ENCODE results near the gene CEP63. TPM values are rescaled to one million over a fixed set of nuclear protein-coding genes. Genes with fewer than 3 reads are reported as not detected.

Gene CEP63
- total RNA-seq, 3 donors from 2014 or later, result 31.8 to 38.9 (median 33.1) TPM

- no peak overlapping the region for H3K4me3 ChIP-seq
- intact Hi-C loops (cut with DNase I; ENCODE audit: low total_unique reads), result no loop called here
- no peaks in the 10 kb centered on the region for H3K4me1 ChIP-seq
- no peaks in the 10 kb centered on the region for H3K36me3 ChIP-seq
- H3K9me3 ChIP-seq, result peaks cover 0 to 16% of the 10 kb centered on the region in 2 donors
- TF ChIP-seq POLR2AphosphoS5 (IDR thresholded peaks at IDR 0.05) (no peak), CTCF (IDR thresholded peaks at IDR 0.05) (no peak), POLR2A (IDR thresholded peaks at IDR 0.05) (no peak)
- H3K27ac ChIP-seq, result no peak overlapping the region
- H3K27me3 ChIP-seq, result no peaks in the 10 kb centered on the region
- no peak for DNase-seq (ENCODE audit: low spot score in 2 of 2)
Observed at GRCh38 chr3:134503266-134503665, 17.4 kb downstream of the CEP63 start.

- H3K27ac ChIP-seq, result no peak overlapping the region
- H3K4me3 ChIP-seq, result no peak overlapping the region
- no peaks in the 10 kb centered on the region for H3K27me3 ChIP-seq
- H3K4me1 ChIP-seq, result no peaks in the 10 kb centered on the region
- H3K9me3 ChIP-seq, result peaks cover 0 to 16% of the 10 kb centered on the region in 2 donors
- no peaks in the 10 kb centered on the region for H3K36me3 ChIP-seq
- intact Hi-C loops (cut with DNase I; ENCODE audit: low total_unique reads), result no loop called here
- TF ChIP-seq POLR2AphosphoS5 (IDR thresholded peaks at IDR 0.05) (no peak), CTCF (IDR thresholded peaks at IDR 0.05) (no peak), POLR2A (IDR thresholded peaks at IDR 0.05) (no peak)
- no peak for DNase-seq (ENCODE audit: low spot score in 2 of 2)
Observed at GRCh38 chr3:134504132-134504531, 18.3 kb downstream of the CEP63 start.

GRCh38 chr3:134505485-134505884 is 19.6 kb downstream of the CEP63 start:
- no peaks in the 10 kb centered on the region for H3K36me3 ChIP-seq
- intact Hi-C loops (cut with DNase I; ENCODE audit: low total_unique reads), result no loop called here
- H3K27ac ChIP-seq, result no peak overlapping the region
- no peaks in the 10 kb centered on the region for H3K27me3 ChIP-seq
- no peak overlapping the region for H3K4me3 ChIP-seq
- TF ChIP-seq POLR2A (IDR thresholded peaks at IDR 0.05), result no peak
- no peak for TF ChIP-seq CTCF (IDR thresholded peaks at IDR 0.05)
- TF ChIP-seq POLR2AphosphoS5 (IDR thresholded peaks at IDR 0.05), result no peak
- peaks cover 0 to 16% of the 10 kb centered on the region in 2 donors for H3K9me3 ChIP-seq
- no peak for DNase-seq (ENCODE audit: low spot score in 2 of 2)
- H3K4me1 ChIP-seq, result no peaks in the 10 kb centered on the region

- no peaks in the 10 kb centered on the region for H3K4me1 ChIP-seq
- no peak for DNase-seq (ENCODE audit: low spot score in 2 of 2)
- H3K4me3 ChIP-seq, result no peak overlapping the region
- no peak for TF ChIP-seq POLR2A (IDR thresholded peaks at IDR 0.05)
- no peak for TF ChIP-seq CTCF (IDR thresholded peaks at IDR 0.05)
- no peak for TF ChIP-seq POLR2AphosphoS5 (IDR thresholded peaks at IDR 0.05)
- H3K27ac ChIP-seq, result no peak overlapping the region
- H3K36me3 ChIP-seq, result no peaks in the 10 kb centered on the region
- no peaks in the 10 kb centered on the region for H3K9me3 ChIP-seq
- intact Hi-C loops (cut with DNase I; ENCODE audit: low total_unique reads), result no loop called here
- H3K27me3 ChIP-seq, result no peaks in the 10 kb centered on the region
Observed at GRCh38 chr3:134511500-134511899, 25.6 kb downstream of the CEP63 start.

- no peak overlapping the region for H3K27ac ChIP-seq
- no peaks in the 10 kb centered on the region for H3K9me3 ChIP-seq
- no peaks in the 10 kb centered on the region for H3K36me3 ChIP-seq
- intact Hi-C loops (cut with DNase I; ENCODE audit: low total_unique reads), result no loop called here
- H3K27me3 ChIP-seq, result no peaks in the 10 kb centered on the region
- TF ChIP-seq POLR2AphosphoS5 (IDR thresholded peaks at IDR 0.05), result no peak
- TF ChIP-seq POLR2A (IDR thresholded peaks at IDR 0.05), result no peak
- no peak for TF ChIP-seq CTCF (IDR thresholded peaks at IDR 0.05)
- H3K4me3 ChIP-seq, result no peak overlapping the region
- H3K4me1 ChIP-seq, result no peaks in the 10 kb centered on the region
- no peak for DNase-seq (ENCODE audit: low spot score in 2 of 2)
Observed at GRCh38 chr3:134516905-134517304, 31.0 kb downstream of the CEP63 start.

Data from breast epithelium (tissue), 4 donors.